ENCODE data around the gene TDRD7.

Gene TDRD7

DNA sequence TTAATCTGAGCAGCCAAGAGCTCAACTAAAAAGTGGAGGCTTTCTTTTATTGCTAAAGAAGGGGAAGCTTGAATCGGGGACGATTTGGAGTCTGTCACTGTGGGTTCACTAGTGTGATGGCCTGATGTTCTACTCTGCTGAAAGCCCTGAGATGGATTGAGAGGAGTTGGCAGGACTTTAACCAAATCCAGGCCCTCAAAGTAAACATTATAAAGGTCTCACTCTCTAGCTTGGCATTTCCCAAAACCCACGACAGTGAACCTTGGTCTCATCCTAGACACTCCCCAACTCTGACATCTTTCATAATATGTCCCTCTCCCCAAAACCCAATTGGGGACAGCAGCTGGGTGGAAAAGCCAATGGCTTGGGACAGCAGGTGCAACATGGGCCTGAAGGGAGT, 122.3 kb downstream of the TDRD7 start:
- DNase-seq: no peak

DNA sequence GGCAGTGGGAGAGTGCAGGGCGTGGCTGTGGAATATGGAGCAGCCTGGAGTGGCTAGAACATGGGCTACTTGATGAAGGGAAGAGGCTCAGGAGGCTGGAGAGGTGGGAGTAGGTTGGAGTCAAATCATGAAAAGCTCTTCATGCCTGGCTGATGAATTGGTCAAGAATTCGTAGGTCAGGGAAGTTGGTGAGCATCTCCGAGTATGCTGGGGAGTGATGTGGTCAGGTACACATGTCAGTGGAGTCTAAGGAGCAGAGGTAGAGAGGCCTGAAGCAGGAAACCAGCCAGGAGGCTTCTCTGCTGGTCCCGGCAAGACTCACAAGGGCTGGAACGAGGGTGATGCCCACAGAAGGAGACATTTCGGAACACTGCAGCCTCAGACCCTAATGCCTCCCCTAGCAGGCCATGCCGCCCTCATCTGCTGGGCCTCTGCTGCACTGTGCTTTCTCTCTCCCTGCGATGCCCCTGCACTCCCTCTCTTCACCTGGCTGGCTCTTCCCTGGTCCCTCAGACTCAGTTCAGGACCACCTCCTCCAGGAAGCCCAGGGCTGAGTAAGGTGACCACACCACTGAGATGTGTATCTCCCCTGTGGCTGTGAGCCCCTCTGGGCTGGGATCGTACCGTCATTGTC, 123.2 kb downstream of the TDRD7 start:
- DNase-seq: no peak

DNA sequence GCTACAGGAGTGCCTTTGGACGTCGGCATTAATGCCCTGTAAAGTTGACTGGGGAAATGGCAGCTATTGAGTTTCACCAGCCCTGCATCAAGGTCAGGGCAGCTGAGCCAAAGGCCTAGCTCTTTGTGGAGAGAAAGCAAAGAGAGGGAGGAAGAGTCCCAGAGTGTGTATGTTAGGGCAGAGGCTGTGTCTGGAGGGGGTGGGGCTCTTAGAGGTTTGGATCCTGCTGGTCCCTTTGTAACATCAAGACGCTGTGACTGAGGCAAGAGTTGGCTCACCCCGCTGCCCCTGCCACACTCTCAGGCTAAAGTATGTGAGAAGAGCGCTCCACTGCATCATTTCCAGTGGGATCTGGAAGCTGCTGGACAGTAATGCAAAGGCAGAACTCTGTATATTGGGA, 123.9 kb downstream of the TDRD7 start:
- DNase-seq: no peak

DNA sequence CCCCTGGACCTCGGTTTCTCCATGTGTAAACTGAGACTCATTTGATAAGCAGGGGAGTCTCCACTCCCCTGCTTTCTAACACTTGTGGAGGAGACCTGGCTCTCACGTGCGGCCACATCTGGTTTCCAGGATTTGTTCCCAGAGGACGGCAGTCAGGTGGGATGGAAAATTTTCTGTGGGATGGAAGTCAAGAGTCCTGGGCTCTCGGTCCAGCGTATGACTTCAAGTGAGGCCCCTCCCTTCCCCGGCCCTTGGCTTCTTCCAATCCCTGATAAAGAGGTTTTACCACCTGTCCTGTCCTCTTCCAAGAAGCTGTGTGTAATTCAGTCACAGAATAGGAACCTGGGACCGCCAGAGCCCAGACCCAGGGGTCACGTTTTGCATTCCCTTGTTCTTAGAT, 124.6 kb downstream of the TDRD7 start:
- no peak for DNase-seq

DNA sequence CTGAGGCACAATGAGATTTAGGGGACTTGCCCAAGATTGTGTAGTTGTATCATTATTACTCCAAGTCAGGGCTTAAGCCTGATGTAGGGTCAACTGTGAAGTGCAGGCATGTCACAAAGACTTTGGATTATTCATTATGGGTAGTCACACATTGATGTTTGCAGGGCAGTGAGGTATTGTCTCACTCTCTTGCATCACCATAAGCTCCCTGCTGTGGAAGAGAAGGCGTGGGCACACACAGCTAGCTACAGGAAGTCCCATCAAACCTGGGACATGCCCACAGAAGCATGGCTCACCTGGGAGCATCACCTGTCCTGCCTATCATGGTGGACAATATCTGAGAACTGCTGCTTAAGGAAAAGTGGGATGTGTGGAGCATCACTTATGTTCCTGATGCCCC, 131.7 kb downstream of the TDRD7 start:
- DNase-seq: no peak

DNA sequence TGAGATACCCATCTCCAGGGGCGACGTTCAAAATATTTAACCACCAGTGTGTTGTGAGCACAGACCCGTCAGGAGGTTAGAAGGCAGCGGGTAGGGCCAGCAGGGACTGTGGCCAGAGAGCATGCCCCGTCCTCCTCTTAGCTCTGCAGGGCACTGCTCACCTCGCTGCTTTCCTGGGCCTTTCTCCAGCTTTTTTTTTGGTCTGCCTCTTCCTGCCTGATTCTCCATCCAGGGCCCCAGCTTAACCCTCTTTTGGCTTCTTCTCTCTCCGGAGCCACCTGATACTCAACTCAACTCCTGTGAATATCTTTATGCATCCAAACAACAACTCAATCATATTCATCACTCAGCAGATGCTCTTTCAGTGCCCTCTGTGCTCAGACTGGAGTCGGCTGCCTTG, 133.6 kb downstream of the TDRD7 start:
- no peak for DNase-seq

Data from stimulated activated CD4-positive, alpha-beta T cell treated with anti-CD3 and anti-CD28 coated beads, Interleukin-1b, Interleukin-23, amount 100 ng/mL, for 48 hours (primary cell).